ENCODE measurements around the gene TMEM151B.

GRCh38 chr6:44255105-44255808 lies 15.0 kb upstream of the TMEM151B start:
- TF ChIP-seq CTCF (conservative IDR thresholded peaks at IDR 0.05; ENCODE audit: low read length) = no peak
- no peak for TF ChIP-seq EZH2phosphoT487 (IDR thresholded peaks at IDR 0.05; ENCODE audit: borderline replicate concordance)

All from Loucy (cell line).